MM.1S (cell line): ENCODE measurements around the gene KRTAP25-1.

Source experiments
- DNase-seq: peaks from one replicate; pipeline ENCODE4 v3.0.0-alpha.2; 2015
- H2AFZ ChIP-seq: fragments of 300-600 bp; sonication (generic); 2 replicates; pipeline ENCODE4 v1.6.0; 2016; ENCODE audit warnings: antibody characterized with exemption, low read length
- H3F3A ChIP-seq: fragments of 300-600 bp; sonication (generic); 2 replicates; pipeline ENCODE4 v1.6.1; 2016; ENCODE audit warnings: mild to moderate bottlenecking, antibody characterized with exemption, low read length, moderate library complexity, mixed read lengths; ENCODE audit not compliant: insufficient read depth
- H3K27ac ChIP-seq: fragments of 300-600 bp; sonication (generic); 2 replicates; pipeline ENCODE4 v1.5.1; 2016; ENCODE audit warnings: mild to moderate bottlenecking, low read length
- H3K27me3 ChIP-seq: fragments of 300-600 bp; sonication (generic); replicated peaks from 2 replicates; pipeline ENCODE4 v1.6.0; 2016; ENCODE audit warnings: low read length; ENCODE audit not compliant: insufficient read depth
- H3K36me3 ChIP-seq: fragments of 300-600 bp; sonication (generic); replicated peaks from 2 replicates; pipeline ENCODE4 v1.6.1; 2016; ENCODE audit warnings: mild to moderate bottlenecking, low read length, mixed read lengths; ENCODE audit not compliant: insufficient read depth
- H3K4me1 ChIP-seq: fragments of 300-600 bp; sonication (generic); 2 replicates; pipeline ENCODE4 v1.6.1; 2016; ENCODE audit warnings: low read length, mixed read lengths
- H3K4me2 ChIP-seq: fragments of 300-600 bp; sonication (generic); 2 replicates; pipeline ENCODE4 v1.6.0; 2016; ENCODE audit warnings: low read depth, low read length
- H3K4me3 ChIP-seq: fragments of 300-600 bp; sonication (generic); 2 replicates; pipeline ENCODE4 v1.5.1; 2016; ENCODE audit warnings: low read length, mixed read lengths
- H3K79me2 ChIP-seq: fragments of 300-600 bp; sonication (generic); 2 replicates; pipeline ENCODE4 v1.6.1; 2016; ENCODE audit warnings: mixed run types, low read length, mixed read lengths
- H3K9ac ChIP-seq: fragments of 300-600 bp; sonication (generic); 2 replicates; pipeline ENCODE4 v1.6.1; 2016; ENCODE audit warnings: low read length, mixed read lengths
- H3K9me2 ChIP-seq: fragments of 300-600 bp; sonication (generic); replicated peaks from 2 replicates; pipeline ENCODE4 v1.6.1; 2016; ENCODE audit warnings: mild to moderate bottlenecking, low read length, mixed read lengths; ENCODE audit not compliant: insufficient read depth
- H3K9me3 ChIP-seq: fragments of 300-600 bp; sonication (generic); replicated peaks from 2 replicates; pipeline ENCODE4 v1.6.1; 2016; ENCODE audit warnings: mild to moderate bottlenecking, low read length, mixed read lengths; ENCODE audit not compliant: insufficient read depth
- H4K20me1 ChIP-seq: fragments of 300-600 bp; sonication (generic); 2 replicates; pipeline ENCODE4 v1.6.1; 2016; ENCODE audit warnings: mild to moderate bottlenecking, low read length, moderate library complexity, mixed read lengths; ENCODE audit not compliant: insufficient read depth
- CTCF ChIP-seq: fragments of 300-600 bp; sonication (generic); IDR thresholded peaks from 2 replicates; pipeline ENCODE4 v1.5.1; 2016; ENCODE audit warnings: antibody characterized with exemption, low read length, mixed read lengths
- EZH2 ChIP-seq: fragments of 300-600 bp; sonication (generic); optimal IDR thresholded peaks from 2 replicates; pipeline ENCODE3; 2017; ENCODE audit warnings: low read depth, mild to moderate bottlenecking, antibody characterized with exemption, low read length, mixed read lengths
- EZH2phosphoT487 ChIP-seq: fragments of 300-600 bp; sonication (generic); IDR thresholded peaks from 2 replicates; pipeline ENCODE4 v1.6.1; 2018; ENCODE audit warnings: antibody characterized with exemption, low read length

KRTAP25-1 gene

GRCh38 chr21:30257773-30258172 lies 31.5 kb downstream of the KRTAP25-1 start:
- Histone ChIP-seq H2AFZ (no peak overlapping the region), H3K4me1 (no peaks in the 10 kb centered on the region), H3K36me3 (no peaks in the 10 kb centered on the region), H3K79me2 (no peaks in the 10 kb centered on the region), H4K20me1 (no peaks in the 10 kb centered on the region), H3K9me3 (no peaks in the 10 kb centered on the region), H3K9me2 (no peaks in the 10 kb centered on the region), H3K27me3 (no peaks in the 10 kb centered on the region), H3F3A (no peaks in the 10 kb centered on the region), H3K9ac (no peak overlapping the region), H3K27ac (no peak overlapping the region), H3K4me2 (no peak overlapping the region), H3K4me3 (no peak overlapping the region)
- TF ChIP-seq CTCF (peak; percentile 16; the same call in 1 of the 2 replicates), EZH2 (no peak)
- DNase-seq = no peak

GRCh38 chr21:30256100-30256499 lies 33.2 kb downstream of the KRTAP25-1 start:
- DNase-seq = no peak
- TF ChIP-seq EZH2phosphoT487 = no peak
- TF ChIP-seq CTCF = no peak
- no peak for TF ChIP-seq EZH2
- no peak overlapping the region for H3K4me2 ChIP-seq

DNA sequence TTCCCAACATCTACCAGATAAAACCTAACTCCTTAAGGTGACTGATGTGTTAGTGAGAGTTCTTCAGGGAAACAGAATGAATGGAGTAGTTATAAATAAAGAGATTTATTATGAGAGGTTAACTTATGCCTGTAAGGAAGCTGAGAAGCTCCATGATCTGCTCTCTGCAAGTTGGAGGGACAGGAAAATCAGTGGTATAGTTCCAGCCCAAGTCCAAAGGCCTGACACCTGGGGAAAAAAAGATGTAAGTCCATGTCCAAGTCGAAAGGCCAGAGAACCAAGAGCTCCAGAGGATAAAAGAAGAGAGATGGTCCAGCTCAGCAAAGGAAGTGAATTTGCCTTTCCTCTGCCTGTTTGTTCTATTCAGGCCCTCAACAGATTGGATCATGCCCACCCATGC lies 33.6 kb downstream of the KRTAP25-1 start:
- Histone ChIP-seq H3K9ac (no peak overlapping the region), H3F3A (no peaks in the 10 kb centered on the region), H3K9me2 (no peaks in the 10 kb centered on the region), H3K4me2 (no peak overlapping the region), H3K4me1 (no peaks in the 10 kb centered on the region), H2AFZ (no peak overlapping the region), H3K4me3 (no peak overlapping the region), H3K36me3 (no peaks in the 10 kb centered on the region), H4K20me1 (no peaks in the 10 kb centered on the region), H3K27ac (no peak overlapping the region), H3K27me3 (no peaks in the 10 kb centered on the region), H3K9me3 (no peaks in the 10 kb centered on the region), H3K79me2 (no peaks in the 10 kb centered on the region)
- TF ChIP-seq CTCF (no peak), EZH2phosphoT487 (no peak), EZH2 (no peak)
- DNase-seq = no peak

More at GRCh38 chr21:30256100-30256499, 33.2 kb downstream of the KRTAP25-1 start:
- H3K4me1 ChIP-seq = no peaks in the 10 kb centered on the region
- no peak overlapping the region for H3K4me3 ChIP-seq
- H2AFZ ChIP-seq = no peak overlapping the region
- H3K36me3 ChIP-seq = no peaks in the 10 kb centered on the region
- no peak overlapping the region for H3K9ac ChIP-seq
- H3K27me3 ChIP-seq = no peaks in the 10 kb centered on the region
- H4K20me1 ChIP-seq = no peaks in the 10 kb centered on the region
- no peaks in the 10 kb centered on the region for H3K79me2 ChIP-seq
- H3K9me3 ChIP-seq = no peaks in the 10 kb centered on the region
- no peaks in the 10 kb centered on the region for H3F3A ChIP-seq
- H3K9me2 ChIP-seq = no peaks in the 10 kb centered on the region
- no peak overlapping the region for H3K27ac ChIP-seq
